Body of pancreas (tissue), 4 donors: ENCODE results near the gene CREB5.

Experiments used
- CTCF ChIP-seq, 7 experiments: fragments of 450-650 bp in 4 of 7; fragments of 200-600 bp in 3 of 7; sonication (generic) in 3 of 7; IDR thresholded peaks; one replicate each; pipeline ENCODE4 v1.5.1; 2016 to 2019; ENCODE audit warnings: antibody characterized with exemption in 7 of 7
- POLR2A ChIP-seq, 3 donors: fragments of 450-650 bp; IDR thresholded peaks; one replicate each; pipeline ENCODE4 v1.6.1; 2016; ENCODE audit warnings: antibody characterized with exemption in 3 of 3, mild to moderate bottlenecking in 2 of 3

DNA sequence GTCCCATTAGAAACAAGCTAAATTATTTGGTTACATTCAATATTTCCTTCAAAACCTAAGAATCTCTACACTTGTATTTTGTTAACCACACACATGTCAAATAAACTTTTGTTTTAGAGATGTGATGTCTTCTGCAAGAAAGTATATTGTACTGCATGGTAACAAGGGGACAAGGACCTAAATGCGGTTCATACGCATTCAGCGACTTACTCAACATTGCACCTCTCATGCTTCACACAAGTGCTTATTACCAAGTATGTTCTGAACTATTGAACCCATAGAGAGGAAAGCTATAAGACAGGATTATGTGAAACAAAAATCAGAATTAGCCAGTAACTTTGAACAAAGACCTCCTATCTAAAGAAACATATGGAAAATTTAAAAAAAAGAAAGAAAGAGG, 68.3 kb downstream of the CREB5 start:
- TF ChIP-seq CTCF (IDR thresholded peaks at IDR 0.05) (no peak), POLR2A (IDR thresholded peaks at IDR 0.05) (no peak)
